ENCODE measurements around the gene NKX1-2.

Gene NKX1-2

GRCh38 chr10:124469956-124470484, 20.2 kb upstream of the NKX1-2 start:
- no peak for TF ChIP-seq CTCF (IDR thresholded peaks at IDR 0.05; ENCODE audit: low read depth, low read length)
- in situ Hi-C loops (cut with HindIII; ENCODE audit: low sequenced_read_pairs) = no loop called here
- DNase-seq (ENCODE audit: low read depth, low spot score) = no peak
- H3K4me3 ChIP-seq (ENCODE audit: low read depth, low read length) = no peak overlapping the region

GRCh38 chr10:124468624-124469023, 18.8 kb upstream of the NKX1-2 start:
- in situ Hi-C loops (cut with HindIII; ENCODE audit: low sequenced_read_pairs) = no loop called here
- no peak for TF ChIP-seq CTCF (IDR thresholded peaks at IDR 0.05; ENCODE audit: low read depth, low read length)
- H3K4me3 ChIP-seq (ENCODE audit: low read depth, low read length) = no peak overlapping the region
- DNase-seq (ENCODE audit: low read depth, low spot score) = no peak

- no peak for TF ChIP-seq CTCF (IDR thresholded peaks at IDR 0.05; ENCODE audit: low read depth, low read length)
- H3K4me3 ChIP-seq (ENCODE audit: low read depth, low read length) = no peak overlapping the region
- no peak for DNase-seq (ENCODE audit: low read depth, low spot score)
- in situ Hi-C loops (cut with HindIII; ENCODE audit: low sequenced_read_pairs) = no loop called here
Measured at GRCh38 chr10:124467165-124467564, 17.3 kb upstream of the NKX1-2 start.

GRCh38 chr10:124465777-124466488, 16.1 kb upstream of the NKX1-2 start:
- H3K4me3 ChIP-seq (ENCODE audit: low read depth, low read length) = no peak overlapping the region
- DNase-seq (ENCODE audit: low read depth, low spot score) = no peak

GRCh38 chr10:124465003-124465776, 15.4 kb upstream of the NKX1-2 start:
- in situ Hi-C loops (cut with HindIII; ENCODE audit: low sequenced_read_pairs) = no loop called here
- TF ChIP-seq CTCF (IDR thresholded peaks at IDR 0.05; ENCODE audit: low read depth, low read length) = no peak
- no peak overlapping the region for H3K4me3 ChIP-seq (ENCODE audit: low read depth, low read length)
- DNase-seq (ENCODE audit: low read depth, low spot score) = no peak

More at GRCh38 chr10:124465777-124466488, 16.1 kb upstream of the NKX1-2 start:
- in situ Hi-C loops (cut with HindIII; ENCODE audit: low sequenced_read_pairs) = no loop called here
- no peak for TF ChIP-seq CTCF (IDR thresholded peaks at IDR 0.05; ENCODE audit: low read depth, low read length)

GRCh38 chr10:124464028-124464965, 14.5 kb upstream of the NKX1-2 start:
- no peak overlapping the region for H3K4me3 ChIP-seq (ENCODE audit: low read depth, low read length)
- no peak for TF ChIP-seq CTCF (IDR thresholded peaks at IDR 0.05; ENCODE audit: low read depth, low read length)
- in situ Hi-C loops (cut with HindIII; ENCODE audit: low sequenced_read_pairs) = no loop called here
- DNase-seq (ENCODE audit: low read depth, low spot score) = no peak
